ENCODE data around the gene SLC12A6. TPM values are rescaled to one million over a fixed set of nuclear protein-coding genes. Genes with fewer than 3 reads are reported as not detected.

SLC12A6 gene
- total RNA-seq, 1 donor from 2014 or later: 73.4 TPM

GRCh38 chr15:34366271-34367065 is 28.9 kb upstream of the SLC12A6 start:
- peaks cover 28% of the 10 kb centered on the region for H3K4me1 ChIP-seq
- intact Hi-C loops (cut with DNase I): loop anchor here (2.0 to 10.0 kb wide), 2 partner anchors 24 to 122 kb away; partner anchors contain the start of genes NOP10 and NUTM1
- peak overlapping the region; percentile 76 to 91 for H3K4me3 ChIP-seq
- no peaks in the 10 kb centered on the region for H3K27me3 ChIP-seq
- peaks cover 0 to 10% of the 10 kb centered on the region in 2 donors for H3K36me3 ChIP-seq
- no peaks in the 10 kb centered on the region for H3K9me3 ChIP-seq
- no peak for DNase-seq (ENCODE audit: extremely low spot score in 2 of 2)
- TF ChIP-seq POLR2A (IDR thresholded peaks at IDR 0.05): no peak
- TF ChIP-seq CTCF (IDR thresholded peaks at IDR 0.05): no peak
- TF ChIP-seq POLR2AphosphoS5 (IDR thresholded peaks at IDR 0.05; ENCODE audit: insufficient read depth in 1 of 2, low read depth in 1 of 2): peak in 1 of 2 donors; percentile 3
- H3K27ac ChIP-seq: peak overlapping the region; percentile 99

GRCh38 chr15:34365836-34366235 is 28.3 kb upstream of the SLC12A6 start:
- intact Hi-C loops (cut with DNase I): loop anchor here (2.0 to 10.0 kb wide), 2 partner anchors 23 to 121 kb away; partner anchors contain the start of genes NOP10 and NUTM1
- TF ChIP-seq POLR2A (IDR thresholded peaks at IDR 0.05) (no peak), CTCF (IDR thresholded peaks at IDR 0.05) (no peak), POLR2AphosphoS5 (IDR thresholded peaks at IDR 0.05; ENCODE audit: insufficient read depth in 1 of 2, low read depth in 1 of 2) (no peak)
- peaks cover 0 to 10% of the 10 kb centered on the region in 2 donors for H3K36me3 ChIP-seq
- DNase-seq (ENCODE audit: extremely low spot score in 2 of 2): no peak
- peak overlapping the region; percentile 99 for H3K27ac ChIP-seq
- no peaks in the 10 kb centered on the region for H3K9me3 ChIP-seq
- peak overlapping the region; percentile 76 to 91 for H3K4me3 ChIP-seq
- H3K4me1 ChIP-seq: peaks cover 28% of the 10 kb centered on the region
- H3K27me3 ChIP-seq: no peaks in the 10 kb centered on the region

GRCh38 chr15:34365091-34365825 is 27.7 kb upstream of the SLC12A6 start:
- intact Hi-C loops (cut with DNase I): loop anchor here (10.0 kb wide), 1 partner anchor 120 kb away; no protein-coding TSS in a partner anchor
- TF ChIP-seq POLR2A (IDR thresholded peaks at IDR 0.05) (no peak), POLR2AphosphoS5 (IDR thresholded peaks at IDR 0.05; ENCODE audit: insufficient read depth in 1 of 2, low read depth in 1 of 2) (no peak), CTCF (IDR thresholded peaks at IDR 0.05) (no peak)
- peak overlapping the region; percentile 76 to 91 for H3K4me3 ChIP-seq
- H3K4me1 ChIP-seq: peaks cover 28% of the 10 kb centered on the region
- H3K36me3 ChIP-seq: peaks cover 0 to 10% of the 10 kb centered on the region in 2 donors
- no peaks in the 10 kb centered on the region for H3K9me3 ChIP-seq
- H3K27ac ChIP-seq: peak overlapping the region; percentile 21
- no peaks in the 10 kb centered on the region for H3K27me3 ChIP-seq
- no peak for DNase-seq (ENCODE audit: extremely low spot score in 2 of 2)

GRCh38 chr15:34364041-34364440 is 26.5 kb upstream of the SLC12A6 start:
- TF ChIP-seq POLR2AphosphoS5 (IDR thresholded peaks at IDR 0.05; ENCODE audit: insufficient read depth in 1 of 2, low read depth in 1 of 2): no peak
- TF ChIP-seq CTCF (IDR thresholded peaks at IDR 0.05): no peak
- no peak for TF ChIP-seq POLR2A (IDR thresholded peaks at IDR 0.05)
- no peak overlapping the region for H3K4me3 ChIP-seq
- peaks cover 36% of the 10 kb centered on the region for H3K4me1 ChIP-seq
- no peak overlapping the region for H3K27ac ChIP-seq
- DNase-seq (ENCODE audit: extremely low spot score in 2 of 2): no peak
- H3K36me3 ChIP-seq: peaks cover 0 to 10% of the 10 kb centered on the region in 2 donors
- H3K27me3 ChIP-seq: no peaks in the 10 kb centered on the region
- intact Hi-C loops (cut with DNase I): loop anchor here (10.0 kb wide), 1 partner anchor 119 kb away; no protein-coding TSS in a partner anchor
- H3K9me3 ChIP-seq: no peaks in the 10 kb centered on the region
